C4-2B (cell line): Measurements from ENCODE around the gene ABHD12B.

Source experiments
- CTCF ChIP-seq: fragments of 450-650 bp; conservative IDR thresholded peaks from 2 replicates; pipeline ENCODE4 v1.5.1; 2017; ENCODE audit warnings: mild to moderate bottlenecking
- ZFX ChIP-seq: fragments of 450-650 bp; IDR thresholded peaks from 2 replicates; pipeline ENCODE4 v1.6.1; 2017

GRCh38 chr14:50830044-50830931, 41.6 kb upstream of the ABHD12B start:
- TF ChIP-seq CTCF (no peak), ZFX (no peak)
